NCI-H446 (cell line): Measurements from ENCODE around the gene CFH.
"Not testable (repeated sequence)": the region's sequence is repeated elsewhere in the genome, so short reads cannot be mapped to it uniquely, and the experiment has no call there.

Experiments used
- DNase-seq, 2 experiments: peaks; one replicate each; lab custom pipeline; 2025; lab: John Stamatoyannopoulos, UW

The CFH gene

GRCh38 chr1:196667131-196667530 lies 15.3 kb downstream of the CFH start:
- DNase-seq, result no peak

DNA sequence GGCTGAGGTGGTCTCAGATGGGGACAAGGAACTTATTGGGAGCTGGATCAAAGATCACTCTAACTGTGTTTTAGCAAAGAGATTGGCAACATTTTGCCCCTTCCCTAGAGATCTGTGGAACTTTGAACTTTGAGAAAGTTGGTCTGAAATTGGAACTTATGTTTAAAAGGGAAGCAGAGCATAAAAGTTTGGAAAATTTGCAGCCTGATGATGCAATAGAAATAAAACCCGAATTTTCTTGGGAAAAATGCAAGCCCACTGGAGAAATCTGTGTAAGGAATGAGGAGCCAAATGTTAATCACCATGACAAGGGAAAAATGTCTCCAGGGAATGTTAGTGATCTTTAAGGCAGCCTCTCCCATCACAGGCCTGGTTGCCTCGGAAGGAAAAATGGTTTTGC lies 17.2 kb downstream of the CFH start:
- DNase-seq, result no peak

DNA sequence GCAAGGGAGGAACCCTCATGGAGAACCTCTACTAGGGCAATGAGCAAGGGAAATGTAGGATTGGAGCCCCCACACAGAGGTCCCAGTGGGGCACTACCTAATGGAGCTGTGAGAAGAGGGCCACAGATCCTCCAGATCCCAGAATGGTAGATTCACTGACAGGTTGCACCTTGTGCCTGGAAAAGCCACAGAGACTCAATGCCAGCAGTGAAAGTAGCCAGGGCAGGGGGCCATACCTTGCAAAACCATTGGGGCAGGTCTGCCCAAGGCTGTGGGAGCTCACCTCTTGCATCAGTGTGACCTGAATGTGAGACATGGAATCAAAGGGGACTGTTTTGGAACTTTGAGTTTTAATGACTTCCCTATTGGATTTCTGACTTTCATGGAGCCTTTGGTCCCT lies 17.9 kb downstream of the CFH start:
- no peak for DNase-seq

GRCh38 chr1:196674908-196675307 lies 23.1 kb downstream of the CFH start:
- no peak for DNase-seq

DNA sequence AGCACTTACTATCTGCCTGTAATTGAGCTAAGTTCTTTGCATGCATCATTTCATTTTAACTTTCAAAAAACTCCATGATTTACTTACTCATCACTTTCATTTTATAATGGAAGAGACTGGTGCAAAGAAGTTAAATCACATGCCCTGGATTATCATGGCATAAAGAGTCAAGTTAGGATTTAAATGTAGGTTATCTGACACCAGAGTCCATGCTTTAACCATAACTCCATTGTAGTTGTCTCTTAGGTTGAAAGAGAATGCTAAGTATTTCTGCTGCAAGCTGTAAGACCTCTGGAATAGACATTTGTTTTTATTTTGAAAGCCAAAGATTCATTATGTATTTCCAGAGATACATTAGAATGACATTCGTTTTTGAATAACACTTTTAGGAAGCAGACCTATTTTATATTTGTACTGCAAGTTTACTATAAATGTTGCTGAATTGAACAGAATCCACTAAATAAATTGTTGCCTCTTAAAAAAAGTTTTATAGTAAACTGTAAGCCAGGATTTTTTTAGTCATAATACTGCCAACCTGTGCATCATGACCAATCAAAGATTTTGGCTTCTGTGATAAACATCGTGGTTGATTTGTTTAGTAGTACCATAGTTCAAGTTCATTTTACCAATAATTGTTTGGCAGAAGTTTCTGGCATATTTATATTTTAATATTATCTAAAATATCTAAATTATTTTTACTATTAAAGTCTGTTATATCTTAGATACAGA lies 26.1 kb downstream of the CFH start:
- DNase-seq, result no peak

GRCh38 chr1:196678510-196678884 lies 26.7 kb downstream of the CFH start:
- DNase-seq, result no peak

DNA sequence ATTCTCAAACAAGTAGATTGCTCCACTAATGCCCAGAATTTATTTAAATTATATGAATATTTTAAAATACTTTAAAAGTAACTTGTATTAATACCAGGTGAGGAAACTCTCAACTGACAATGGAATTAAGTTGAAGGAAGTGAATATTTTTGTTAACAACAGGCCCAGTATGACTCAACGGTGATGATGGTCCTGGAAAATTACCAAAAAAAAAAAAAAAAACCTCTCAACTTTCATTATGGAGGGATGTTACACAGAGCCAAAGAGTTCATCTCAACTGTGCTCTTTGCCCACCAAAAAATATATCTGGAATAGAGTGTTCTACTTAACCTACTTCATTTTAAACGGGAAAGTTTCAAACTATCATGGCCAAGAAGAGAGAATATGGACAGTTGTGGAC lies 28.3 kb downstream of the CFH start:
- DNase-seq, result no peak

DNA sequence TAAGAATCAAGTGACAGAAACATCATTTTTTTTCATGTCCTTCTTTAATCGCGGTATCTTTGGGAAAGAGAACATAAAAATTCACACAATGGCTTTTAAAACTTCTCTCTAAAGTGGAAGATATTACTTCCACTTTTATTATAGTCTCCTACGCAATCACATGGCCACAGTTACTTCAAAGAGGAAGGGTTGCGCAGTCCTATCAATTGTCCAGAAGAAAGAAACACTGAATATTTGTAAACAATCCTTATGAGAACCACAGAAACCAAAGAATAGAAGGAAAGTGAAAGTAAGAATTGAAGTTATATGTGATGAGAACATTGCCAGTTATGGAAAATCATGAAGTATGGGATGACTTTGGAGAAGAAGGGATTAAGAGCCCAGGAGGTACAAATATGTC lies 32.6 kb downstream of the CFH start:
- DNase-seq, result no peak

DNA sequence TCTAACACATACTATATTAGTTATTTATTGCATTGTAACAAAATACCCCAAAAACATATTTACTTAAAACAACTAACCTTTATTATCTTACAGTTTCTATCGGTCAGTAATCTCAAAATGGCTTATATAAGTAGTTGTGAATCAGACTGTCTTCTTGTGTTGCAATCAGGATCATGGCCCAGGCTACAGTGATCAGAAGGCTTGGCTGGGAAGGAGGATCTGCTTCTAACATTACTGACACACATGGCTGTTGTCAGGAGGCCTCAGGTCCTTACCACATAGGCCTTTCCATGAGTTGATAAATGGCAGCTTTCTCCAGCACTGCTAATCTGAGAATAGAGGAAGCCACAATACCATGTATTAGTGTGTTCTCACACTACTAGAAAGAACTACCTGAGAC lies 33.7 kb downstream of the CFH start:
- DNase-seq, result no peak

DNA sequence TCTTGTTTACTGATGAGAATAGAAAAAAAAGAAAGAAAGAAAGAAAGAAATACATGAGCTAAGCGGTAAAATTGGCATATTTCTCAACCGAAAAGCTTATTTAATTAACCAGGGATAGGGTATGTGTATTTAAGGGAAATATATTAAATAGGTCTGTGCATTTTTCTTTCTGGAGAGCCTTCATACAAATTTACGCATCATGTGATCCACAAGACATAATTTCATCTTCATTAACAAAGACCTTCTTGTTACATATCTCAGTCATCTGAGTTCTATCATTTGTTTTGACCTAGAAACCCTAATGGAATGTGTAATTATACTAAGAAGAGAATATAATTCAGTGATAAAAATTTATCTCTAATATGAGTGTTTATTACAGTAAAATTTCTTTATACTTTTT lies 37.2 kb downstream of the CFH start:
- DNase-seq, result no peak

DNA sequence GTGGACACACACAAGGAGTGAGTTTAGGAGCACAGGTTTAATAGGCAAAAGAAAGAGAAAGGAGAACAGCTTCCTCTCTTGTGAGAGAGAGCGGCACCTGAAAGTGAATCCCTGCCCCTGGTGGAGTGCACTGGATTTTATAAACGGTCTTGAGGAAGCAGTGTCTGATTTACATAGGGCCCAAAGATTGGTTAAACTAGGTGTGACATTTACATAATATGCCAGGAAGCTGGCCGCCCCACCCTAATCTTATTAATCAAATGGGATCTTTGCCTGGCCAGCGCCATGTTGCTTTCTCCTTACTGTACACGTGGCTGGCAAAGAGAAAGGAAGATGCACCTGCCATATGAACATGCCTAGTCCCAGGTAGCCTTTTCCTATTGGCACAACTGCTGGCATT lies 38.7 kb downstream of the CFH start:
- DNase-seq, result no peak

GRCh38 chr1:196698993-196699392 lies 47.1 kb downstream of the CFH start:
- DNase-seq, result no peak

GRCh38 chr1:196701144-196701543 lies 49.3 kb downstream of the CFH start:
- no peak for DNase-seq

DNA sequence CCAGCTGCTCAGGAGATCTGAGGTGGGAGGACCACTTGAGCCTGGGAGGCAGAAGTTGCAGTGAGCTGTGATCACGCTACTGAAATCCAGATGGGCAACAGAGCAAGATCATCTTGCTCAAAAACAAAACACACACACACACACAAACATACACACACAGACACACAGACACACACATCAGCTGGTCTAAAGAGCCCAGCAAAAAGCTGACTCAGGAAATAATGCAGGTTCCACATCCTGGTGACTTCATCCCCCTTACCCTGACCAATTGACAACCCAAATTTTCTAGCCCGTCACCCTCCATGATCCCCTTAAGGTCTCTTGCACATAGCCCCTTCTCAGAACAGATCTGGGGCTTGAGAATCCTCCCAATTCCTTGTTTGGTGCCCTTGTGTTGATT lies 58.0 kb downstream of the CFH start:
- not testable (repeated sequence) for DNase-seq

DNA sequence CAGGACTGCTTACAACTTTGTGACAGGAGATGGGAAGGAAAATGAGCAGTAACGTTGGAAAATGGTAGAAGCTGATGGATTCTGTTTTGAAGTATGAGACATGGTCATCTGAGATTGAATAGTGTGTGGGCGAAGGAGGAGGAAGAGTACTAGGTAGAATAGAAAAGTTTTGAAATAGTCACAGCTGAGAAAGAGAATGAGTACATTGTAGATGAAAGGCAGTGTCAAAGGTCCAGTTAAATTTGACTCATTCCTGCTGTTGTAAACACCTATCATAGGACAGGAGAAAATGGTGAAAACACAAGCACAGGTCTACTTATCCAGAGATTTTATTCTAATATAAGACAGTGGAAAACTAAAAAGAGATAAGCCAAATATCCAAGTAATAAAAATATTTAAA lies 66.0 kb downstream of the CFH start:
- DNase-seq, result no peak

- DNase-seq, result peak; percentile 10 to 72
Observed at GRCh38 chr1:196723325-196724185, 71.7 kb downstream of the CFH start.

GRCh38 chr1:196732526-196732925 lies 80.7 kb downstream of the CFH start:
- no peak for DNase-seq

GRCh38 chr1:196733091-196733970 lies 81.5 kb downstream of the CFH start:
- DNase-seq, result no peak

GRCh38 chr1:196734006-196734405 lies 82.2 kb downstream of the CFH start:
- DNase-seq, result no peak

DNA sequence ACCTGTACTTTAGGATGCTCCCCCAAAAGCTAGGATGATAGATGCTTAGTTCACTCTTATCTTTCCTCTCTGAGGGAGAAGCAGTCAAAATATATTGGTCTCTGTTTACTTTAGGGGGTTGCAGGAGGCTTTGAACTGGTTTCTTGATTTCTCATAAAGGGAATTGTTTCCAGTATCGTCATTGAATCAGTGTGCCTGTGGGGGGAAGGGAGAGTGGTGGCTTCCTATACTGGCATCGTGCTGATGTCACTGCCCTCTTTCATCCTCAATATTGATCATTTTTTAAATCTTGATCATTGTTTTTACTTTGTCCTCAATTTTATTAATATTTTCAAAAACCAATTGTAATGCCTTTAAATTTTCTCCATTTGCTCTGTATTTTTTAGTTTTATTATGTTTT lies 82.6 kb downstream of the CFH start:
- DNase-seq, result no peak

- no peak for DNase-seq
Observed at GRCh38 chr1:196738730-196739129, 86.9 kb downstream of the CFH start.

DNA sequence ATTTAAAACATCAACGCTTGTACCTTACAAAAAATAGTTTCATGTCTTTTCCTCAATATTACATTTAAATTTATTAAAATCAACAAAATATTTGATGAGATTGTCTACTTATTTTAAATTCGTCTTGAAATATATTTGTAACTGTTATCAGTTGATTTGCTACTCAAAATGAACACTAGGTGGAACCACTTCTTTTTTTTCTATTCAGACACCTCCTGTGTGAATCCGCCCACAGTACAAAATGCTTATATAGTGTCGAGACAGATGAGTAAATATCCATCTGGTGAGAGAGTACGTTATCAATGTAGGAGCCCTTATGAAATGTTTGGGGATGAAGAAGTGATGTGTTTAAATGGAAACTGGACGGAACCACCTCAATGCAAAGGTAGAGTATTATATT lies 91.4 kb downstream of the CFH start:
- peak; percentile 60 to 73 for DNase-seq
